Measurements from ENCODE around the gene TIMM22.
"Not testable (repeated sequence)": the region's sequence is repeated elsewhere in the genome, so short reads cannot be mapped to it uniquely, and the experiment has no call there.

TIMM22 gene

DNA sequence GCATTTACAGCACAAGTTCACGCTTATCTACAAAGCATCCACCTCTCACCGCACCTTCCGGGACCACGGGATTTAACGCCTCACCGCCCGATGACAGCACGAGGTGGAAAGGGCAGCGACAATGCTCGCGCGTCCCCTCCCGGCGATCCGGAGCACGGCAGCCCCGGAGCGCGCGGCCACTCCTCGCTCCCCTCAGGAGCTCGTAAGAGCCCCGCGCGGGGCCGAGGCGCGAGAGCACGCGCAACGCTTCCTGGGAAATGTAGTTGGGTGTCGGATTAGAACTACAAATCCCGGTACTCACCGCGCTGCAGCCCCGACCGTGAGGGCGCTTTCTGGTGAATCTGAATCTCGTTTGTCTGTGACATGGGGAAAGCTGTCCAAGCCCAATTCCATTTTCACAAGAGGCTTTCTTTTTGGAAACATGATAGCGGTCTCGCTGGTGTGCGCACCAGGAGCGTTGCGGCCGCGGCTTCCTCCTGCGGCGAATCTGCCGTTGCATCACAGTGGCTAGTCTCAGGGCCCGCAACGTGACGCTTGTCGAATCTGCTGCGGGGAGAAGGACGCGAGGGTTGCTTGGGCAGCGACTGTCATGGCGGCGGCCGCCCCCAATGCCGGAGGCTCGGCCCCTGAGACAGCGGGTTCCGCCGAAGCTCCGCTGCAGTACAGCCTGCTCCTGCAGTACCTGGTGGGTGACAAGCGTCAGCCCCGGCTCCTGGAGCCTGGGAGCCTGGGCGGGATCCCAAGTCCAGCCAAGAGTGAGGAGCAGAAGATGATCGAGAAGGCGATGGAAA lies at the start of gene TIMM22:
Gene TIMM22 (plus strand): TSS at position 576 of the 791 bp plus-strand sequence. CDS start 14 bp downstream, at position 590.
- DNase-seq (ENCODE audit: low spot score) = peak; percentile 94

DNA sequence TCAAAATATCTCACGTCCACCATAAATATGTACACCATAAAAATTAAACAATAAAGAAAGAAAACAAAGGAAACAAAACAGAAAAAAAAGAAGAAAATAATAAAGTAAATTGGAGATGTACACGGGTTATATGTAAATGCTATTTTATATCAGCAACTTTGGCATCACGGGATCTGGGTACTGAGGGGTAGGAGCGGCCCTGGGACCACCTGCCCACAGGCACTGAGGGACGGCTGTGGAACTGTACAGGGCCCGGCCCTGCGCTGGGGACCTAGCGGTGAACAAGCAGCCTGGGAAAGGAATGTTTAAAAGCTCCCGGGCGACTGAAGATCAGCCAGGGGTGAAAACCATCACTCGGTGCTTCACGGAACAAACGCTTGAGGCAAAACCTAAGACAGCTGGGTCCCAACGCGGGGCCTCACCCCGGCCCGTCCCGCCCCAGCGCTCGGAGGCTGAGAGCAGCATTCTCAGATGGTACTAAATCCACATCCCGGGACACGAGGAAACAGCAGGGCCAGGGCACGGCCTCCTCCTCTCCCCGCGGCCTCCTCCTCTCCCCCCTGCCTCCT lies 48.6 kb upstream of the TIMM22 start:
- DNase-seq (ENCODE audit: low spot score) = no peak

DNA sequence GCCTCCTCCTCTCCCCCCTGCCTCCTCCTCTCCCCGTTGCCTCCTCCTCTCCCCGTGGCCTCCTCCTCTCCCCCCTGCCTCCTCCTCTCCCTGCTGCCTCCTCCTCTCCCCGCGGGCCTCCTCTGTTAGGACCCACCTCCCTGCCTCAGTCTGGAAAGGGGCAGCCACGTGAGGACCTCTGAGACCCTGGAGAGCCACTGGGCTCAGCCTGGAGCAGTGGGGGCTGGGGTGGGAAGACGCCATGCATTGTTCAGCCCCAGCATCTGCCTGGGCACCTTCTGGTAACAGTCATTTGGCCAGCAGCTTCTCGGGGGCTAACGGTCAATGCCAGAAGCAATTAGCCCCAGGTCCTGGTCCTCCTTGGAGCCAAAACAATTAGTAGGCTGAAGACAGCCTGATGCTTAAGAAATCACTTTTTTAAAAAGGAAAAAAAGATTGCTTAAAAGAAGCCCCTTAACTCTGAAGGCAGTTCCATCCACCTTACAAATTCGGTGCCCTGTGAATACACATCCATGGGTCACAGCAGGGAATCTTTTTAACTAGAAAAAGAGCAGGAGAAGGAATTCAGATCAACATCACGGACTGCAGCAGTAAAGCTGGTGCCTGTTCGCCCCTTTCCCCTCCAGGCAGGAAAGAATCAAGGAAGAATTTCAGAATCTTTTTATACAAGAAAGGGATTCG lies 47.2 kb upstream of the TIMM22 start:
- DNase-seq (ENCODE audit: low spot score) = no peak

DNA sequence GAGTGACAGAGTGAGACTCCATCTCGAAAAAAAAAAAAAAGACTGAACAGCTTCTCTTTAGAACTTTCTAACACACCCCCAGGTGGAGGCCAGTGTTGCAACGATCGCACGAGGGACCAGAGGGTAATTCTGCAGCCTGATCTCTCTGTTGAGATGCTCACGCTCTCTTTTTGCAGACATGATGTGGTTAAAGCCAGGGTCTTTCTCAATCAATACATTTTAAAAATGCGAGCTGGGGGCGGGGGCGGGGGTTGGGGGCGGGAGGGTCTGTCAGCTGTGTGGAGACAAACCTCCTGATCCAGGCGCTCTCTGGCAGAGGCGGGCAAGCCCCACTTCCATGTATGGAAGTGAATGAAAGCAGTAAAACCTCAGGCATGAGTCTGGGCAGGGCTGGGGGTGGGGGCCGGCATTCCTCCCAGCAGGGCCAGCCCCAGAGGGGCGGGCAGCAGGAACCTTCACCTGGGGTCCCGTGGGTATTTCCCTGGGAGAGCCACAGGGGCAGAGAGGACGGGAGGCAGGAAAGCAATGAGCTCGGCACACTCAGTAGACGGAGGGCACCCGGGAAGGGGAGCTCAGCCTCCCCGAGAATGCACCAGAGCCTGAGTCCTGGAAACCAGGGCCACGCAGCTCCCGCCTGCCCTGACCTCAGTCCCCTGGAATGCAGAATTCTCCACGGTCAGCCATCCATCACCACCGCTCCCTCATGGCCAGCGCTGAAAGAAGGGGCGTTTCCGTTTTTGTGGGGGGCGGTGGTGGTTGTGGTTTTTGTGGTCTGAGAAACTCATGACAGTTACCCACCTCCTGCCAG lies 45.4 kb upstream of the TIMM22 start:
- no peak for DNase-seq (ENCODE audit: low spot score)

DNA sequence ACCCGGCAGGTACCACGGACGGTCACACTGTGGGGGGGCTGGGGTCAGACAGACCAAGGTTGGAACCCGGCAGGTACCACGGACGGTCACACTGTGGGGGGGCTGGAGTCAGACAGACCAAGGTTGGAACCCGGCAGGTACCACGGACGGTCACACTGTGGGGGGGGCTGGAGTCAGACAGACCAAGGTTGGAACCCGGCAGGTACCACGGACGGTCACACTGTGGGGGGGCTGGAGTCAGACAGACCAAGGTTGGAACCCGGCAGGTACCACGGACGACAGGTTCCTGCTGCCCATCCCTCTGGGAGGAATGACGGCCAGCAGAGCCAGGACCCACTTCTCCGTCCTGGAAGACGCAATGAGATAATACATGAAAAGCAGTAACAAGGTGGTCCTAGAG lies 44.3 kb upstream of the TIMM22 start:
- DNase-seq (ENCODE audit: low spot score) = not testable (repeated sequence)

DNA sequence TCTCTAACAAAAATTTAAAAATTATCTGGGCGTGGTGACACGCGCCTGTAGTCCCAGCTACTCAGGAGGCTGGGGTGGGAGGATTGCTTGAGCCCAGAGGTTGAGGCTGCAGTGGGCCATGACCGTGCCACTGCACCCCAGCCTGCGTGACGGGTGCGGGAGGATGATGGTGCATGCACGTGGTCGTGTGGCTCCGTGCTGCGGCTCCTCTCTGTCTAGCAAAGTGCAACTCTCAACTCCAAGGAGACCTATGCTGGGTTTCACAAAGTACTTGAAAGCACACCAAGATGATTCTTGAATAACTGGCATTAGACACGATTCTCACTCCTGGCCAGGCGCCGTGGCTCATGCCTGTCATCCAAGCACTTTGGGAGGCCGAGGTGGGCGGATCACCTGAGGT lies 43.2 kb upstream of the TIMM22 start:
- no peak for DNase-seq (ENCODE audit: low spot score)

DNA sequence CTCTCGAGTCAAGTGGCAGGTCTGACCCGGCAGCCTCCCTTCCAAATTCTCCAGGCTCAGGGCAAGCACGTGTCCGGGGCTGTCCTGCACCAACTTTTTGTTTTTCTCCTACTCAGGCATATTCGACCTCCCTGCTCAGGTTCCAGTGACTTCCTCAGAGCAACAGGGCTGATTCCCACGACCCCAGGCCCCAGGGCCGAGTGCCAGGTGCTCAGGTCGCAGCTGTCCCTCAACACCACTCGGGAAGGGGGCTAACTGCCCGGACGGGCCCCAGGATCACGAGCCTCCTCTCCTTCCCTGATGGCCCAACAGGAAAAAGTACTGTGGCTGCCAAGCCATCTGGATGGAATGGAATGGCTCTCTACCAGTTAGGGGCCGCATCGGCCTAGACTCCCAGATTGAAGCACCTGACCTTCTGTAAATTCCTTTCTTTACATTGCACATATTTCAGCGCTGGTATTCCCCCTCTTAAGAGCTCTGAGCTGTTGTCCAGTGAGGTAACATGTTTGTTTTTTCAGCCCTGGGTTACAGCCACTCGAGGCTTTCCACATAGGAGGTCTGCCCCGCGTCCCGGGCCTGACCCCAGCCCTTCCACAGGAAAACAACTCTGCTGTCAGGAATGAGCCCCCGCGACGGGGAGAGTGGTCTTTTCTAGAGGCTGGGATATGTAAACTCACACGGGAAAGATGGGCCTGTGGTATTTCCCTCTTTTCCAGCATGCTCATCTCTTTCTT lies 42.3 kb upstream of the TIMM22 start:
- no peak for DNase-seq (ENCODE audit: low spot score)

DNA sequence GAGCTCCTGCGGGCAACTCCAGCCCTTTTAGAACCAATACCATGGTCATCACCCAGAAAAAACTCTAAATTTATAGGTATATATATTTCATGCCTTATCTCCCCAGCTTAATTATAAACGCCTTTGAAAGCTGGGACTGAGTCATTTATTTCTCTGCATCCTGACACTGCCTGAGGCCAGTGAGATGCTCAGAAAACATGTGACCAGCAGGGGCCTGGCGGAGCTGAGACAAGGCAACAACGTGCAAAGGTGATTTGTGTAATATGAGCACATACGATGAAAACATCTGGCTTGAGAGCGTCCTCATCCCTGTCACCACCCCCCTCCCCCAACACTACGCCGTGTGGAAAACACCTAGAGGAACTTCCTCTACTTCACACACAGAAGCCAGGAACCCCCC lies 40.0 kb upstream of the TIMM22 start:
- DNase-seq (ENCODE audit: low spot score) = no peak

DNA sequence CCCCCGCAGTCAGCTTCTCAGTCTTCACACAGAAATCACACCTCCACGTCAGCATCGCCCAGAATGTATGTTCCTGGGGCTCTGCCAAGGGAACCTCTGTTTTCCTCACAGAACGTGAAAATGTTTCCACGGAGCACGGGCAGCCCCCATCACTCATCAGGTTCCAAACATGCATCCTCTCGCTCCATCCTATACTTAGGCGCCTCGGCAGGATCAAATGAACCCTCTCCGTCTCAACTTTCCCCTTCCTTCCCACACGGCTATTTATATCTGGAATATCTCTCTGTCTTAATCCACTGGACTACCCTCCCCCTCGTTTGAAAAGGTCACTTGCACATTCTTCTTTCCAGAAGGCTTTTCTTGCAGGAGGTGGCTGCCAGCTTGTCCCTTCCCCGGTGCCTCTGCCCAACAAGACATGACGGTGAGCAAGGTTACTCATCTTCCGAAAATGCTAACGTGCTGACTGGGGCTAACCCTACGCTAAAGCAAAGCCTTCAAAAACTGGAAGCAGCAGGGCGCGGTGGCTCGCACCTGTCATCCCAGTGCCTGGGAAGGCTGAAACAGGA lies 39.0 kb upstream of the TIMM22 start:
- no peak for DNase-seq (ENCODE audit: low spot score)

DNA sequence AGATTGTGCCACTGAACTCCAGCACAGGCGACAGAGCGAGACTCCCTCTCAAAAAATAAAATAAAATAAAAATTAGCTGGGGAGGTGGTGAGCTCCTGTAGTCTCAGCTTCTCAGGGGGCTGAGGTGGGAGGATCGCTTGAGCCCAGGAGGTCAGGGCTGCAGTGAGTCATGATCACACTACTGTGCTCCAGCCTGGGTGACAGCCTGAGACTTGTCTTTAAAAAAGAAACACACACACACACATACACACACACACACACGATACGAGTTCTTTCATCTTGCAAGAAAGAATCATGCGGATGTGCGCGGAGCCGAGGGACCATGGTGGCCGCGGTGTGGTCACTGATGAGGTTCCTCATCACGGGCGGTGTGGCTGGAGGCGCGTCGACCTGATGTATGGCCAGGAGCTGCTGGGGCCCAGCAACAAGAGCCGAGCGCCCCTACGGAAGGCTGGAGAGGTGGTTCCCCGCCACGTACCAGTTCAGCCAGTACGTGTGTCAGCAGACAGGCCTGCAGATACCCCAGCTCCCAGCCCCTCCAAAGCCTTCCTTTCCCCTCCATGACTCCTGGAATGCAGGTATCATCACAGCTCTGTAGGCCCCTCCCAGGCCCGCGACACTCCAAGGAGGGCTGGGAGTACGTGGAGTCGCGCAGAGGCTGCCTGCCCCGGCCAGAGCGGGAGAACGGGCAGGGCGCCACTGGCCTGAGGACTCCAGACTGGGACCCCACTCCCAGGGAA lies 38.0 kb upstream of the TIMM22 start:
- no peak for DNase-seq (ENCODE audit: low spot score)

DNA sequence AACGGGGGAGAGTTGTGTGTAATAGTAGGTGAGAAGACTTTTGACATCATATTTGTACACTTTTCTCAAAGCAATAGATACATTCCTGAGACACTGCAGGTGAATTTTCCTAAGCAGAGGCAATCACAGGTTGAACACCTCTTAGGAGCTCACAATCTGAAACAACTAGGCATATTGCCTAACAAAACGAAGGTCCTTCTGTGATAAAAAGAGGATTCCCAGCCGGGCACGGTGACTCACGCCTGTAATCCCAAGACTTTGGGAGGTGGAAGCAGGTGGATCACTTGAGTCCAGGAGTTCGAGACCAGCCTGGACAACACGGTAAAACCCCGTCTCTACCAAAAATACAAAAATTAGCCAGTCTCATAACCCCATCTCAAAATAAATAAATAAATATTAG lies 34.8 kb upstream of the TIMM22 start:
- DNase-seq (ENCODE audit: low spot score) = no peak

DNA sequence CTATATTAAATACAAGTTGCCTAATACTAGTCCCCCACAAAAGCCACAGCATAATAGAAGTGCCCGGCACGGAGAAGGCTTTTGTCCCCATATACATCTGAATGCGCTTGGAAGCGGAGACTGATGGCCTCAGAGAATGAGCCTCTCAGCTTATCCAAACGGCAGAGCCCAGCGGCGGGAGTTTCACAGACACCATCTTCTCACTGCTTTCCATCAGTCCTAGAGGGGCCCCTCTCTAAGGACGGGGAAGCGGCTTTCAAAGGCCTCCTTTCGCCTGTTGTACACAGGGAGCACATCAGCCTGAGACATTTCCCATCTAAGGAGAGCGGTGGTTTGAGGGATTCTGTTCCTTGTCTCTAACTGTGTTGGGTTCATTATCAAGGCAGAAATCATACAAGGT lies 34.3 kb upstream of the TIMM22 start:
- DNase-seq (ENCODE audit: low spot score) = no peak

DNA sequence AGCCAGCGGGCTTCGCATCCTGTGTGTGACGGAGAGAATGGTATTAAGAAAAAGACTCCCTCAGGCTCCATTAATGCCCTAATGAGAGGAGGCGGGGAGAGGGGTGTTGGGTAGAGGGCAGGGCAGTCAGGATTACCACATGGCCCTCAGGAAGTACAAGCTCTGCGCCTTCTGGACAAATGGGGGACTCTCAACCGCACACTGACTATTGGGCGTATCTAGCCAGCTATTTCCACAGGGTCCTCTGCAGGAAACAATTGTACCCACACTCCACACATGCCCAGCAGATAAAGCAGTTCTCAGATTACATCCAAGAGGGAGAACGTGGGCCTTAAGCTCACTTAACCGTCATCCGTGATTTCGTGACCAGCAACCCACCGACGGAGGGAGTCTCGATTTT lies 32.1 kb upstream of the TIMM22 start:
- no peak for DNase-seq (ENCODE audit: low spot score)

DNA sequence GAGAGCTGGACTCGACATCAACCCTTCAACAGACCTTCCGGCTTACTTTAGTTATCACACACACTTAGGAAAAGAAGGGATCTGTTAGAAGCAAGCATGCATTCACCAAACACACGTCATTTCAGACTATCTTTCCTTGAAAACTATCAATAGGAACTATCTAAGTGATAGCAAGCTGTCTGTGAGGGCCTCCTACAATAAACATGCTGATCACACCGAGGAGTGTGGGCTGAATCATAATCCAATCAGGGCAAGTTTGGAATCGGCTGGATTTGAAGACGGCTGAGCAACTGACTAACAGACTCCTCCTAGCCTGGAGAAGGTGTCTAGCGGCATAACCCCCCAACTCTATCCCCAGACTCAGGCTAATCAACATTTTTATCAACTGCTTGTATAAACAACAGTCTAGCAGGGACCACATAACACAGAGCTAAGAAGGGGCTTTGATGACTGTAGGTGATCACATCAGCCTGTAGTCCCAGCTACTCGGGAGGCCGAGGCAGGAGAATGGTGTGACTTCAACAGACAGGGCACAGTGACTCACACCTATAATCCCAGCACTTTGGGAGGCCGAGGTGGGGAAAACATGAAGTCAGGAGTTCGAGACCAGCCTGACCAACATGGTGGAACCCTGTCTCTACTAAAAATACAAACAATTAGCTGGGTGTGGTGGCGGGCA lies 31.5 kb upstream of the TIMM22 start:
- no peak for DNase-seq (ENCODE audit: low spot score)

DNA sequence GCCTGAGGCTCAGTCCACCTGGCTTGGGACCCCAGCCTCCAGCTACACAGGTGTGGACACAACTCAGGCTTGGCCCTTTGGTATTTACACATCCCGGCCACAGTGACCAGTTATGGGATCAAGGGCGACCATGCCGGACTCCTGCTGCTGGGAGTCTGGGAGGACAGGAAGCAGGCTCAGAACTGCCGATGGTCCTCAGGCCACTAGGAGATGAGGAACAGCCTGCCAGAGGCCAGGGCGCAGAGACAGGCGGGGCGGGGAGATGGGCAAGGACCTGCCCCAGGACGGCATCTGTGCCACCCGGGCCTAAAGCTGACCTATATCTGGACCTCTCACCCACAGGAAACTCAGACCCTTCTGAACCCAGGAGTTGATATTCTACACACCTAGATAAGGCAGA lies 29.8 kb upstream of the TIMM22 start:
- no peak for DNase-seq (ENCODE audit: low spot score)

DNA sequence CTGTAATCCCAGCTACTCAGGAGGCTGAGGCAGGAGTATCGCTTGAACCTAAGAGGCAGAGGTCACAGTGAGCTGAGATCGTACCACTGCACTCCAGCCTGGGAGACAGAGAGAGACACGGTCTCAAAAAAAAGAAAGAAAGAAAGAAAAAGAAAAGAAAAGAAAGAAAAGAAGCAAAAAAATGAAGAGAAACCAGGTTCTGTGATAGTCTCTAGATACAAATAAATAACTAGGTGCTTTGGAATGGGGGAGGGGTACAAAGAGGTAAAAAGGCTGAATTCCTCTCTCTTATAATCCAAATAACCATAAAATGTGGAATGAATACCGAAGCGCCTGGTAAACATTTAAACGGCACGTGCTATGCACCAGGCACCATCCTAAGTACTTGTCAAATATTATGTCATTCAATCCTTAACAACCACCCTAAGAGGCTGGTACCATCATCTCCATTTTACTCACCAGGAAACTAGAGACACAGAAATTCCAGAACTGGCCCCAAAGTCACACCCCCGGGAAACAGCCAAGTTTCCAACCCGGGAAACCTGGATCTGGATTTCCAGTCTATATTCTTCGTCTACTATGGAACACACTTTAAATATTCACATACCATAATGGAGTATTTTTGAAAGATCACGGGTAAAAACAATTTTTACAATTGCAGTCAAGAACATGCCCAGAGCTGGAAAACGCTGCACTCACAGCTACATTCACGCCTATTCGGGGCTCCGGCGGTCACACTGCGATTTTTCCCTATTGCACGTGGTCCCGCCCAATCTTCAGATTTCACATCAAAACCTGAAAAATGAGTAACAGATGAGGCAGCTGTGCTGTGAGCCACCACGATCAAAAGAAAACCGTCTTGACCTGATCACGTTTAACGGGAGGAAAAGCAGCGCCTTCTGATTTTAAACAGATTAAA lies 27.9 kb upstream of the TIMM22 start:
- no peak for DNase-seq (ENCODE audit: low spot score)

DNA sequence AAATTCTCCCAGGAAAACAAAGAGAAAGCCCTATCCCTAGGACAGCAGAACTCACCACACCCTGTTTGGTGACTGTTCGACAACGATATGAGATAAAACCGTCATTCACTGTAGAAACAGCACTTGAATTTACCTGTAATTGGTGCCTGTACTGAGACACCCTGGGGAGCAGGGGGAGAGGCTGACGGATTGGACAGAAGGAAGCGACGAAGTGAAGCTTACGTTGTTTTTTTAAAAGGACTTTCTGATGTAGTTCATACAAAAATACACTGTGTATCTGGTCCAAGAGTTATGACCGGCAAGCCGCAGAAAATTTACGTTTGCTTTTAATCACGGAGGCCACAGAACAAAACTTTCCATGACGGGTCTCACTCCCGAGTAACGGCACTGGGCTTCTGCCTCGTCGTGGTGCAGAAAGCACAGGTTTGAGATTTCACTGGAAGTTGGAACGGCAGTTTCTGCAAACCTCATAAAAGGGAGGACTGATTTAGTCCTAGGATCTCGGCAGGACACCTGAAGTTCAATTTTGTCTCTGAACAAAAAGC lies 27.0 kb upstream of the TIMM22 start:
- DNase-seq (ENCODE audit: low spot score) = no peak

DNA sequence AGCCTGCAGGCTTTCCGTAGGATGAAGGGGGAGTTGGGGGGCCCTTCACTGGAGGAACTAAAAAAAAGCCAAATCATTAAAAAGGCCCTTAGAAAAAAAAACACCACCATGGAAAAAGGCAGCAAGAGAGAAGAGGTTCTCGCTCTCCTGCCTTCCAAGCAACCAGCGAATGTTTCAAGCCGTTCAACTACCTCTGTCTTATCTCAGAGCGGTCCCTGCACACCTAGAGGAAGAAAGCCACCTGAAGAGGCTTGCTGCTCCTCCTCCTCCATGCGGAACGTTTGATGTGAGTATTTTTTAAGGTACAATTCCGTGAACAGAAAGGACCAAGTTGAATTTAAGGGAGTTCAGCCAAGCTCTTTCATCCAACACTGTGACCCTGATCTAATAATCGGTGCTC lies 26.6 kb upstream of the TIMM22 start:
- no peak for DNase-seq (ENCODE audit: low spot score)

DNA sequence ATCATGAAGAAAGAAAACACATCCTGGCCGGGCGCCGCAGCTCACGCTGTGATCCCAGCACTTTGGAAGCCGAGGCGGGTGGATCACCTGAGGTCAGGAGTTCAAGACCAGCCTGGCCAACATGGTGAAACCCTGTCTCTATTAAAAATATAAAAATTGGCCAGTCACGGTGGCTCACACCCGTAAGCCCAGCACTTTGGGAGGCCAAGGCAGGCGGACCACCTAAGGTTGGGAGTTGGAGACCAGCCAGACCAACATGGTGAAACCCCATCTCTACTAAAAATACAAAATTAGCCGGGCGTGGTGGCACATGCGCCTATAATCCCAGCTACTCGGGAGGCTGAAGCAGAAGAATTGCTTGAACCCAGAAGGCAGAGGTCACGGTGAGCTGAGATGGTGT lies 25.1 kb upstream of the TIMM22 start:
- DNase-seq (ENCODE audit: low spot score) = not testable (repeated sequence)

All from hematopoietic multipotent progenitor cell treated with erythropoietin and hydrocortisone succinate and interleukin-3 and kit ligand, for 17 days (in vitro differentiated cells).